Retina (tissue), 1 donor: ENCODE results near the gene CCDC192.

Experiments used
- DNase-seq: peaks from one replicate; pipeline ENCODE4 v3.0.0-alpha.2; 2016

The CCDC192 gene

GRCh38 chr5:127892467-127893207 is 189.4 kb downstream of the CCDC192 start:
- no peak for DNase-seq

DNA sequence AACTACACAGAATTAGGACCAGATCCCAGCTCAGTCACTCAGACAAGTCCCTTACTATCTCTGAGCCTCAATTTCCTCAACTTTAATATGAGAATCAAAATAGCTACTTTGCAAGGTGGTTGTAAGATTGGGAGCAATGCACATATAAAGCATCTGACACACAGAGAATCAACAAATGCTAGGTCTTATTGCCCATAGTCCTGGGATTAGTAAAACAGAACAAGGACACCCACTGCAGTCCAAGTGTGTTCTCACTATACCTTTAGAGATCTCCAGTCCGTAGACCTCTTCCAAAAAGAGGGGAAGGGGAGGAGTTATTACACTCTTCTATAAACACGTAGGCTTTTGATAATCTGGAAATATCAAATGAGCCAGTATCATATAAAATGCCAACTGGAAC is 190.0 kb downstream of the CCDC192 start:
- DNase-seq, result no peak

DNA sequence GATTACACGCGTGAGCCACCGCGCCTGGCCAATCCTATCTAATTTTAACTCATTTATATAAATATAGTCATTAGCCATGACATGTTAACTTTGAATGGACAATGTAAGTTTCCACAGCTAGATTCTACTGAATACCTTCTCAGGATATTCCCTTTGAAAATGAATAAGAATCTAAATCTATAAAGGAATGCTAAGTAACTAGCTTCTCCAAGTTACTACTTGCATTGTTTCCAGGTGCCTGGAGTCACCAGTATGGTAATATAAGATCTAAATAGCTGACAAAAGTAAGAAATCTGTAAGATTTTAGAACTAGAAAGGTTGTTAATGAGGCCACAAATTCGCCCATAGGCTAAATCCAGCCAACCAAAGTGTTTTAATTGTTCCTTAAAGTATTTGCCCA is 191.3 kb downstream of the CCDC192 start:
- DNase-seq, result no peak

- DNase-seq, result no peak
These were observed 195.5 kb downstream of the CCDC192 start for GRCh38 chr5:127898551-127899213.

- DNase-seq, result no peak
These were observed 196.0 kb downstream of the CCDC192 start for GRCh38 chr5:127899214-127899610.

- DNase-seq, result no peak
These were observed 203.5 kb downstream of the CCDC192 start for GRCh38 chr5:127906562-127907204.

- no peak for DNase-seq
These were observed 204.7 kb downstream of the CCDC192 start for GRCh38 chr5:127907907-127908306.

GRCh38 chr5:127909066-127909465 is 205.9 kb downstream of the CCDC192 start:
- DNase-seq, result peak; percentile 9

- no peak for DNase-seq
These were observed 206.6 kb downstream of the CCDC192 start for GRCh38 chr5:127909821-127910220.

DNA sequence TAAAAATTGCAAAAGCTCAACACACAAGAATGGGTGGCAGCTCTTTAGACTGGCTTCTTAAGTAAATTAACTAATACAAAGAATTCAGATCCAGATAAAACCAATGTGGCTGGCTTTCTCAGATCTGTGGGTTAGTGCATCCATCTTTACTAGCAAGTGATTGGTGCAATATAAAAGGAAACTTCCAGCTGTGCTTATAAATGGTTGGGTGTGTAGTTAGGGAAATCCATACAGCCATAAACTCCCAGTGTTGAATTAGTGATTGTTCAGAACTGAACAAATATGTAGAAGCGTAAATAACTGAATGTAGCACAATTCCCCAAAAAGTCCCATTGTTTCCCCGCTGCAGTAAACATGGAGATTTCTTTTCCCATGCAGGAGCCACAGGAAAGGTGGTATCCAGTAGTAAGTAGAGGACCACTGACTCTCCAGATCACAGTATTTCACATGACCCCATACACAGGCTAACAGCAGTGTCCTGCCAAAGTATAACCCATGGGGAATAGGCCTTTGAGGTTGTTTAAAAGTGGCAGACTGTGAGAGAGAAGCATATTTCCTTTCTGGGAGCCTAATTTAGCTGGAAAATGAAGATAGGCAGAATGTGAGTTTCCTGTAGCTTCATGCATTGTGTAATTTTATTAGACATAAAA is 207.2 kb downstream of the CCDC192 start:
- DNase-seq, result no peak

GRCh38 chr5:127911619-127912018 is 208.4 kb downstream of the CCDC192 start:
- DNase-seq, result no peak

GRCh38 chr5:127912411-127912810 is 209.2 kb downstream of the CCDC192 start:
- no peak for DNase-seq

- DNase-seq, result no peak
These were observed 213.8 kb downstream of the CCDC192 start for GRCh38 chr5:127916885-127917573.

- DNase-seq, result no peak
These were observed 216.0 kb downstream of the CCDC192 start for GRCh38 chr5:127919006-127919796.

DNA sequence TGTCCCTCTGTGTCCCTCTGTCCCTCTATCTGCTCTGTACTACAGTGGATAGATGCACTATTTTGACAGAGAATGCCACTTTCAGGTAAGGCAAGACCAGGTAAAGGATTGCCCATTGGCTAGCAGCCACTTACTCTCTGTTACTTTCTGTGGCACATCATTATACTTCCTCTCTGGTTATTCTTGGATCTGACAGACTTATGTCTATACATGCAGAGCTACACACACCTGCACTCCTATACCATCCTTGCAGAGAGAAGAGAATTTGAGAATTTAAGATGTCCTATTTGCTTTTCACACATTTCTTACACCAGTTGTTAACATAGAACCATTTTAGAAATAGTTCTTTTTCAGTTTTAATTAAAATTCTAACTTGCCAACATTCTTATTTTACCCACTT is 216.6 kb downstream of the CCDC192 start:
- DNase-seq, result no peak

- DNase-seq, result no peak
These were observed 217.7 kb downstream of the CCDC192 start for GRCh38 chr5:127920936-127921335.

DNA sequence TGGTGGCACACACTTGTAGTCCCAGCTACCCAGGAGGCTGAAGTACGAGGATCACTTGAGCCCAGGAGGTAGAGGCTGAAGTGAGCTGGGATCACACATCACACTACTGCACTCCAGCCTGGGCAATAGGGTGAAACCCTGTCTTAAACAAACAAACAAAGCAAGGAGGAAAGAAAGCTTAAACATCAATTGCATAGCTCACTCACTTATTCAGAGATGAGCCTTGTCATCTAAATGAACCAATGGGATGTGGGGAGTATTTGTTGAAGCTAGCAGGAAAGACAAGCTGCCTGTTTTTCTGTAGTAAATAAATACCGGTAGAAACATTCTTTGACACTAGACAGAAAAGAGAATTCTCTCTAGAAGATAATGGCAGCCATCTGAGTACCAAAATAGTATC is 219.4 kb downstream of the CCDC192 start:
- no peak for DNase-seq

GRCh38 chr5:127923804-127924570 is 220.8 kb downstream of the CCDC192 start:
- DNase-seq, result no peak

DNA sequence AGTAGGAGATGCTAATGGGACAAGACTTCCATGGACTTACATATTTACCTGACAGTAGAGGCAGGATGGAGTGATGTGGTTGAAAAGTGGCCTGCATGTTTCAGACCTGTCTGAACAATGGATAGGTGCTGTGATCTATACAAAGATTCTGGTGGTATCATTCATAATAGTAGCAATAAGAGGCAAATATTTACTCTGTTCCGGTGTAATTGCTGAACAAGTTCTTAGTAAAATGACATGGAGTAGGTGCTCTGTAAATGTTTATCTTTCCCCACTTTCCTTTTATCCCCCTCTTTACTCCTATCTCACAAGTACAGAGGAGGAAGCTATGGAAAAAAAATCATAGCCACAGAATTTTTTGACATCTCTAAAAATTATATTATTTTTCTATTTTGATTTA is 221.4 kb downstream of the CCDC192 start:
- no peak for DNase-seq

DNA sequence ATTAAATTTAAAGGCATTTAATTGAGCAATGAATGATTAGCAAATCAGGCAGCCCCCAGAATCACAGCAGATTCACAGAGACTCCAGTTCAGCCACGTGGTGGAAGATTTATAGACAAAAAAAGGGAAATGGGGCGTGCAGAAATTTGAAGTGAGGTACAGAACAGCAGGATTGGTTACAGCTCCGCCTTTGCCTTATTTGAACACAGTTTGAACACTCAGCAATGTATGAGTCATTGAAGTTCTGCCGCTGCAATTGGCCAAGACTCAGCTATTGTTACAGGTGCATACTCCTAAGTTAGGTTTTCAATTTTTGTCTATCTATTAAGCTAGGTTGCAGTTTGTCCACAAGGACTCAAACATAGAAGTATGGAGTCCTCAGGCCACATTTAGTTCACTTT is 222.7 kb downstream of the CCDC192 start:
- DNase-seq, result peak; percentile 20

GRCh38 chr5:127926974-127927373 is 223.8 kb downstream of the CCDC192 start:
- DNase-seq, result no peak
